Caco-2 (cell line): ENCODE measurements around the gene CHST13. TPM values are rescaled to one million over a fixed set of nuclear protein-coding genes. Genes with fewer than 3 reads are reported as not detected.

ENCODE experiments used
- BruUV-seq: library from RNA; stranded (reverse); fragments of 400-500 nt; replicated peaks from 2 replicates; lab custom pipeline; 2021; lab: Mats Ljungman, UMichigan
- CTCF ChIA-PET: fragments of 300-600 bp; sonication (Branson Sonifier 250); formaldehyde crosslinking; loops from one replicate; lab custom pipeline; 2022; ENCODE audit warnings: antibody characterized with exemption; lab: Charles Lee
- POLR2A ChIA-PET: fragments of 300-600 bp; sonication (Branson Sonifier 250); formaldehyde crosslinking; loops from one replicate; lab custom pipeline; 2022; ENCODE audit warnings: antibody characterized with exemption; lab: Charles Lee
- DNase-seq, 2 experiments: peaks; one replicate each; pipeline versions ENCODE4 v3.0.0 to v3.0.0-alpha.2; 2020 to 2022
- H3K27me3 ChIP-seq: replicated peaks from 2 replicates; pipeline ENCODE4 v1.6.0; 2011; ENCODE audit warnings: low read length; ENCODE audit not compliant: control insufficient read depth, insufficient read depth
- H3K36me3 ChIP-seq: 2 replicates; pipeline ENCODE4 v1.5.1; 2011; ENCODE audit warnings: low read length; ENCODE audit not compliant: control insufficient read depth, insufficient read depth
- H3K4me1 ChIP-seq: fragments of 250-450 bp; sonication (Bioruptor Pico); 2 replicates; pipeline ENCODE4 v1.5.1; 2020; ENCODE audit warnings: mild to moderate bottlenecking
- H3K4me3 ChIP-seq: 2 replicates; pipeline ENCODE4 v1.5.1; 2011; ENCODE audit warnings: low read depth, mild to moderate bottlenecking, control low read depth, low read length
- H3K9me3 ChIP-seq: fragments of 250-450 bp; sonication (Bioruptor Pico); 2 replicates; pipeline ENCODE4 v1.5.1; 2020; ENCODE audit warnings: mild to moderate bottlenecking, moderate library complexity
- H3K27ac Mint-ChIP-seq: one replicate; pipeline ENCODE4 v1.8.0; 2022; ENCODE audit warnings: mixed read lengths; ENCODE audit not compliant: unreplicated experiment
- H3K27me3 Mint-ChIP-seq: one replicate; pipeline ENCODE4 v1.8.0; 2022; ENCODE audit warnings: mixed read lengths; ENCODE audit not compliant: insufficient read depth, unreplicated experiment
- H3K36me3 Mint-ChIP-seq: one replicate; pipeline ENCODE4 v1.8.0; 2022; ENCODE audit warnings: mild to moderate bottlenecking, mixed read lengths; ENCODE audit not compliant: insufficient read depth, unreplicated experiment
- H3K4me1 Mint-ChIP-seq: one replicate; pipeline ENCODE4 v1.8.0; 2022; ENCODE audit warnings: low read depth, mixed read lengths; ENCODE audit not compliant: unreplicated experiment
- H3K4me3 Mint-ChIP-seq: one replicate; pipeline ENCODE4 v1.8.0; 2022; ENCODE audit warnings: mild to moderate bottlenecking, moderate library complexity, mixed read lengths; ENCODE audit not compliant: unreplicated experiment
- H3K9me3 Mint-ChIP-seq: one replicate; pipeline ENCODE4 v1.8.0; 2022; ENCODE audit warnings: mixed read lengths; ENCODE audit not compliant: unreplicated experiment
- CTCF ChIP-seq, 2 experiments: fragments of 200-600 bp in 1 of 2; IDR thresholded peaks; 1 replicate in 1 of 2; 2 replicates in 1 of 2; pipeline versions ENCODE4 v1.5.1 to v1.8.0; 2011 to 2022; ENCODE audit warnings: antibody characterized with exemption in 1 of 2, control low read depth in 1 of 2, inconsistent platforms in 1 of 2, low read depth in 1 of 2, low read length in 1 of 2, mild to moderate bottlenecking in 1 of 2, moderate library complexity in 1 of 2; ENCODE audit not compliant: insufficient read depth in 1 of 2, severe bottlenecking in 1 of 2, unreplicated experiment in 1 of 2
- intact Hi-C: fragments of 100-400 bp; cut with micrococcal nuclease; formaldehyde crosslinking; loops from one replicate; pipeline ENCODE4 v1.10.0; 2022; ENCODE audit not compliant: unreplicated experiment
- total RNA-seq: library from RNA; stranded (reverse); gene quantifications from 2 replicates; pipeline ENCODE4 v1.2.3, GENCODE V29; 2022

The CHST13 gene
- total RNA-seq, 1 experiment from 2014 or later = 25.3 TPM

DNA sequence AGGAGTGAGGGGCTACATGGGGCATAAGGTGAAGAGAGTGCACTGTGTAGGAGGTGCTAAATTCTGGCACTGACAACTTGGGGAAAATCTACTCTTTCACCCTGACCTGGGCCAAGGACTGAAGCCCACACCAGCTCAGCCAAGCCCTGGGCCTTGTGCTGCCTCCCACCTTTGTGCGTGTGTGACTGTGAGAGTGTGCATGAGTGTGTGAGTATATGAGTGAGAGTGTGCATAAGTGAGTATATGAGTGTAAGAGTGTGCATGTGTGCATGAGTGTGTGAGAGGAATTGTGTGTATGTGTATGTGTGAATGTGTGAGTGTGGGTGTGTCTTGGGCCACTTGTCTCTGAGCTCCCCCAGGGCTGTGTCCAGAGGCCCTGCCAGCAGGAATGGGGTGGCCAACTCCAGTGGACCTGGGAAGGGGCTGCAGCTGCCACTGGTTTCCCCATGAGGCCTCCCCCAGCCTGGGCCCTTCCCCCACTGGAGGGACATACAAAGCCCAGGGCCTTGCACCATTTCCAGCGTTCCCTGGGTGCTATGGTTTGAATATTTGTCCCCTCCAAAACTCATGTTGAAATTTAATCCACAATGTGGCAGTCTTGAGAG is 19.6 kb downstream of the CHST13 start:
- ChIA-PET POLR2A (no interaction called here), CTCF (no interaction called here)
- H3K27ac Mint-ChIP-seq = no peak overlapping the region
- Histone ChIP-seq H3K27me3 (no peaks in the 10 kb centered on the region), H3K36me3 (peaks cover 4% of the 10 kb centered on the region; the same call in 1 of the 2 replicates), H3K4me3 (no peak overlapping the region), H3K9me3 (no peaks in the 10 kb centered on the region), H3K4me1 (no peaks in the 10 kb centered on the region)
- intact Hi-C loops = no loop called here
- no peaks in the 10 kb centered on the region for H3K27me3 Mint-ChIP-seq
- no peaks in the 10 kb centered on the region for H3K4me1 Mint-ChIP-seq
- H3K4me3 Mint-ChIP-seq = no peak overlapping the region
- DNase-seq = no peak
- TF ChIP-seq CTCF (IDR thresholded peaks at IDR 0.05; ENCODE audit: insufficient read depth in 1 of 2, low read depth in 1 of 2, low read length in 1 of 2, severe bottlenecking in 1 of 2, unreplicated experiment in 1 of 2) = no peak
- no TSS peak for BruUV-seq
- H3K36me3 Mint-ChIP-seq = peaks cover 4% of the 10 kb centered on the region
- peaks cover 10% of the 10 kb centered on the region for H3K9me3 Mint-ChIP-seq

- no peak overlapping the region for H3K4me3 Mint-ChIP-seq
- ChIA-PET POLR2A (no interaction called here), CTCF (no interaction called here)
- intact Hi-C loops = no loop called here
- H3K36me3 ChIP-seq = no peaks in the 10 kb centered on the region
- peaks cover 6% of the 10 kb centered on the region for H3K9me3 Mint-ChIP-seq
- TF ChIP-seq CTCF (IDR thresholded peaks at IDR 0.05; ENCODE audit: insufficient read depth in 1 of 2, low read depth in 1 of 2, low read length in 1 of 2, severe bottlenecking in 1 of 2, unreplicated experiment in 1 of 2) = no peak
- H3K4me3 ChIP-seq = no peak overlapping the region
- H3K9me3 ChIP-seq = no peaks in the 10 kb centered on the region
- H3K36me3 Mint-ChIP-seq = peaks cover 4% of the 10 kb centered on the region
- BruUV-seq = no TSS peak
- H3K4me1 Mint-ChIP-seq = no peaks in the 10 kb centered on the region
- no peak overlapping the region for H3K27ac Mint-ChIP-seq
- DNase-seq = no peak
- no peaks in the 10 kb centered on the region for H3K4me1 ChIP-seq
- peaks cover 6% of the 10 kb centered on the region for H3K27me3 Mint-ChIP-seq
- H3K27me3 ChIP-seq = no peaks in the 10 kb centered on the region
Observed at GRCh38 chr3:126544596-126545281, 20.8 kb downstream of the CHST13 start.

GRCh38 chr3:126545544-126545943 is 21.6 kb downstream of the CHST13 start:
- no peak overlapping the region for H3K4me3 Mint-ChIP-seq
- no TSS peak for BruUV-seq
- Histone ChIP-seq H3K4me3 (no peak overlapping the region), H3K27me3 (no peaks in the 10 kb centered on the region), H3K36me3 (no peaks in the 10 kb centered on the region), H3K4me1 (no peaks in the 10 kb centered on the region), H3K9me3 (no peaks in the 10 kb centered on the region)
- DNase-seq = no peak
- ChIA-PET POLR2A (no interaction called here), CTCF (interaction anchor here (1.9 kb wide), 1 partner anchor 23 kb away, joined by 8 read pairs; the partner anchor contains the start of gene CHST13)
- H3K9me3 Mint-ChIP-seq = no peaks in the 10 kb centered on the region
- no peaks in the 10 kb centered on the region for H3K4me1 Mint-ChIP-seq
- no peak overlapping the region for H3K27ac Mint-ChIP-seq
- intact Hi-C loops = no loop called here
- H3K36me3 Mint-ChIP-seq = peaks cover 4% of the 10 kb centered on the region
- H3K27me3 Mint-ChIP-seq = peaks cover 6% of the 10 kb centered on the region
- no peak for TF ChIP-seq CTCF (IDR thresholded peaks at IDR 0.05; ENCODE audit: insufficient read depth in 1 of 2, low read depth in 1 of 2, low read length in 1 of 2, severe bottlenecking in 1 of 2, unreplicated experiment in 1 of 2)
